K562 treated with DMSO at 1 percent for 4 hours (cell line): Measurements from ENCODE around the gene BIVM. TPM values are rescaled to one million over a fixed set of nuclear protein-coding genes. Genes with fewer than 3 reads are reported as not detected.

Source experiments
- total RNA-seq: library from RNA; unstranded; fragments of 300-600 nt; gene quantifications from 2 replicates; pipeline ENCODE4 v1.2.3, GENCODE V29; 2022; ENCODE audit not compliant: insufficient read depth

The BIVM gene, protein sequence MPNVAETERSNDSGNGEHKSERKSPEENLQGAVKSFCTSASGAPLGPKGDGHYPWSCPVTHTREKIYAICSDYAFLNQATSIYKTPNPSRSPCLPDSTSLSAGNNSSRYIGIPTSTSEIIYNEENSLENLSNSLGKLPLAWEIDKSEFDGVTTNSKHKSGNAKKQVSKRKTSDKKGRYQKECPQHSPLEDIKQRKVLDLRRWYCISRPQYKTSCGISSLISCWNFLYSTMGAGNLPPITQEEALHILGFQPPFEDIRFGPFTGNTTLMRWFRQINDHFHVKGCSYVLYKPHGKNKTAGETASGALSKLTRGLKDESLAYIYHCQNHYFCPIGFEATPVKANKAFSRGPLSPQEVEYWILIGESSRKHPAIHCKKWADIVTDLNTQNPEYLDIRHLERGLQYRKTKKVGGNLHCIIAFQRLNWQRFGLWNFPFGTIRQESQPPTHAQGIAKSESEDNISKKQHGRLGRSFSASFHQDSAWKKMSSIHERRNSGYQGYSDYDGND
- 6.5 and 14.8 TPM in 2 replicates for total RNA-seq

GRCh38 chr13:102798581-102799425 is at the start of gene BIVM, which contains the start of gene POGLUT2:
BIVM (plus strand) TSS chr13:102799119; CDS start chr13:102807268, 8,149 bp downstream.
POGLUT2 (minus strand) TSS chr13:102798976; CDS start chr13:102798670, 306 bp downstream.

DNA sequence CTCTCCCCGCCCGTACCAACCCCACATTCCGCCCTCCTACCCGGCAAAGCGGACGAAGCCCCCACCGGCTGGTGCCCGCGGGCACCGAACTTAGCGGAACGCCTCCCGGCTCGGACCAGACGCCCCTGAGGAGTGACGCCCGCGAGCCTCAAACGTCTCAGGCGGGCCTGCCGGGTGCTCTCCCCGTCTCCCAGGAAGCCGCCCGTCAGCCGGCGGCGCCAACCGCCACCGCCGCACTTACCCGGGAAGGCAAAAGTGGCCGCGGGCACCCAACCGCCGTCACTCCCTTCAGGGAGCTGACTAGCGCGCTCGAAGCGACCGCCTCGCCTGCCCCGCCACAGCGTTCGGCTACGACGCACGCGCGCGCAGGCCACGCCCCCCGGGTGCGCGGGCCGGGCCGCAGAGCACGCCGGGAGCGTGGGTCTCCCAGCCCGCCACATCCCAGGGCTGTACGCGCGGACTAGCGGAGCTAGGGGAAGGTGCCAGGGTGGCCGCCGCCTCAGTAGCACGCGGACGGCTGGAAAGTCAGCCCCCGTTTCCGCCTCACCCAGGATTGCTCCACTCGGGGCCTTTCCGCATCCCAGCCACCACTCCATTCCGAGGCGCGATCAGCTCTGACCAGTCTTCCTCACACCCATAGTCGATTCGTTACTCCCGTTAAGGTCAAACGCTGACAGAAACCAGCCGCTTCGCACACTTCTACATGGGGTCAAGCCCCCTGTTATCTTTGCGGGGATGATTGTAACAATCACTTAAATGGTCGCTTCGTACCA is 25.3 kb upstream of the BIVM start, which contains the start of gene TEX30:
Gene TEX30 (minus strand): TSS at position 346 of the 773 bp plus-strand sequence. CDS start 3,760 bp downstream, outside the sequence.

DNA sequence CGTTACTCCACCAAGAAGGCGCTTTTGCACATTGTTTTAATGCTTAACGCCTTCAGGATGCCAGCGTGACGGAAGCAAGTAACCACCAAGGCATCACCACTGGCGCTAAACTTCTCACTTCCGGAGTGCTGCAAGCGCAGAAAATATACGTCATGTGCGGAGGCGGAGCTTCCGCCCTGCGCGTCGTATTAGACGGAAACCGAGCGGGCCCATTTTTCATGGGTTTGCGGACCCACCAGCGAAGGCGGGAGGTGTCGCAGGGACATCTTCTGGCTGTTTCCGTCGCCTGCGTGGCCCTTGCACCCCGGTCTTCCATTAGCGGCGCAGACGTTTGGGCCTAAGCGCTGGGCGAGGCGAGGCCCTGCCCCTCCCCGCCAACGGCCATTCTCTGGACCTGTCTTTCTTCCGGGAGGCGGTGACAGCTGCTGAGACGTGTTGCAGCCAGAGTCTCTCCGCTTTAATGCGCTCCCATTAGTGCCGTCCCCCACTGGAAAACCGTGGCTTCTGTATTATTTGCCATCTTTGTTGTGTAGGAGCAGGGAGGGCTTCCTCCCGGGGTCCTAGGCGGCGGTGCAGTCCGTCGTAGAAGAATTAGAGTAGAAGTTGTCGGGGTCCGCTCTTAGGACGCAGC is 46.8 kb downstream of the BIVM start, which contains the start of gene ERCC5:
Gene ERCC5 (plus strand): TSS at position 403 of the 631 bp plus-strand sequence. CDS start 235 bp downstream, outside the sequence.

Other genes with a start within 250 kb of the BIVM start
- gene TPP2, start 202.1 kb upstream of the BIVM start, total RNA-seq: 11.2 and 21.9 TPM in 2 replicates
- not detected in 2 replicates for gene METTL21C, start 104.1 kb upstream of the BIVM start, total RNA-seq
- 14.1 and 20.5 TPM in 2 replicates for gene TEX30, start 25.3 kb upstream of the BIVM start, total RNA-seq
- 10.7 and 20.6 TPM in 2 replicates for gene POGLUT2, start 143 bp upstream of the BIVM start, total RNA-seq
- 16.2 and 29.9 TPM in 2 replicates for gene ERCC5, start 46.9 kb downstream of the BIVM start, total RNA-seq